Nucleus accumbens (tissue), 56 donors: ENCODE data around the gene SUSD4.
A peak's percentile ranks its signal among the peaks of the same experiment; 100 is the strongest.

Experiments used
- DNase-seq, 56 donors: peaks; one replicate each; lab custom pipeline; 2025; lab: John Stamatoyannopoulos, UW

Gene SUSD4

GRCh38 chr1:223234170-223234514, 129.8 kb downstream of the SUSD4 start:
- no peak for DNase-seq

- DNase-seq: peak in 20 of 56 donors; percentile 8 to 61 (median 30)
These were observed 130.4 kb downstream of the SUSD4 start for GRCh38 chr1:223233410-223234169.

DNA sequence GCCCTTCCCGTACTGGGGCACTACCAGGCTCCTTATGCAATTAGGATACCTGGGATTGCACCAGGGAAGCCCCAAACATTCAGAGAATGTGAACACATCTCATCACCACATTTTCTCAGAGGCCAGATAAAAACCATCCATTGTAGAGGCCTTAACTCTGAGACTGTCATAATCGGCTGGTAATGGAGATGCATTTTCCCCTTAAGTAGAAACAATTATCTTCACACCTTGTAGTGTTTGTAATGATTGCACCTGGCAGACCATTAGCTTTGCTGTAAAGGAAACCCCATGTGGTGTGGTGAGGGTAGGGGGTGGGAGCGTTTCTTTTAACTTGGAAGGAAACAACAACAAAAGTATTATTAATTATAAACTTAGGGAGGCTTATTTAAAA, 131.0 kb downstream of the SUSD4 start:
- no peak for DNase-seq

DNA sequence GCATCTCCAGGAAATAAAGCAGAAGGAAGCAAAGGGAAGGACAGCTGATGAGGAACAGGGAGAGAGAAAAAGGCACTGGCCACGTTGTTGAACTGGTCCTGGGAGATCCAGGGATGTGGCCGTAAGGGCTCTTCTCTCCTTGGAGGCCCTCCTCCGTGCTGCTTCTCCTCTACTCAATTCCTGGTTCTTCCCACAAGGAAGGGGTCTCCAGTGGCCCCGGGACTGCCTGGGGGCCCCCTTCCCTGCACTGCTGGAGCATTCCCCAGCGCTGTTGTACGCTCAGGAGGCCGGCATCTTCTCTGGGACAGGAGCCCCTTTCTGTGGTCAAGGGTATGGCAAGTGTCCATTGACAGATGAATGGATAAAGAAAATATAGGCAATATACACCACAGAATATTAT, 132.4 kb downstream of the SUSD4 start:
- DNase-seq: no peak

DNA sequence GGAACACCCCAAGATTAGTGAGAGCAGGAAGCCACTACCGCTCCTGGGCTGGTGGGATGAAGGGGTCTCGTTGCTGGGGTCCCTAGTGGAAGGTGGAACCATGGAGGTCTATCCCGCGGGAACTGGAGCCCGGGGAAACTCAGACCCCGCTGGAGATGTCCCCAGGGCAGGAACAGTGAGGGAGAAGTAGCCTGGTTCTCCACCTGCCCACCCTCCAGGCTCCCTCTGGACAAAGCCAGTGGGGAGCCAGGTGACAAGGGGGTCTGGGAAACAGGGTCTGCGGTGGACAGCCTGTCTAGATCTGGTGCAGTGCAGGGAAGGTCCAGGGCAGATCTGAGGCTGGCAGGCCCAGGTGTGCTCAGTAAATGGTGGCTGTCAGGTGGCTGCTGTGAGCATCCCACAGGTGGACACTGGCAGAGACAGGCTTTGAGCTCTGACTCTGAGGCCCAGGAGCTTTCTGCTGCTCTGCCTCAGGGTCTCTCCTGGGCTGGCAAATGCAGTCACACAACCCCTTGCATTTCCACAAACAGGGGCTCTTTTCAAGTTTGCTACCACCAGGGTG, 132.9 kb downstream of the SUSD4 start:
- no peak for DNase-seq

DNA sequence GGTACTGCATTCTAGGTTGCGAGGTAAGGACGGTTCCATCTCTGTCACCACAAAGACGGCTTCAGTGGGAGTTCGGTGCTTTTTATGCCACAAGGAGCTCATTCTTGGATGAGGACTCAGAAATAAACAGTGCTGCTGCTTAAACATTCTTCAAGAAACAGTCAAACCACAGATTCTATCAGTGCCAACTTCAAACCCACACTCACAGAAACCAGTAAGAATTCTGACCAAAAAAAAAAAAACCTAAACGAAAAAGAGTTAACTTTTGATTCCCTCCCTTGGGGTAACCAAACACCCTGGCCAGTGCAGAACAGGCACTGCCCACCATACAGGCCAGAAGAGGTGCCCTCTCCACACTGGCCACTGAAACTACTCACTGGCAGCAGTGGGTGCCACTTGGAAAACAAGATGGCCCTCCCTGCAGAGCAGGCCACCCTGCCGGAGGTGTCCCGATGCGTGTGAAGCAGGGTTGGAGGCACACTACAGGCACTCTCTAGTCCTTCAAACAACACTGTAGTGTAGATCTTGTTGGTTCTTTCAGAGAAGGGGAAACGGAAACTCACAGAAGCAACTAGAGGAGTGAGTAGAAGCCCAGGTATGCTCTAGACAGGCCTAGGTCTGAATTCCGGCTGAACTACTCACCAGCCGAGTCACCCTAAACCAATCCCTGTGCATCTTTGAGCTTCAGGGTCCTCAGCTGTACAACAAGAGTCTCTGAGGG, 133.7 kb downstream of the SUSD4 start:
- no peak for DNase-seq

- no peak for DNase-seq
These were observed 134.2 kb downstream of the SUSD4 start for GRCh38 chr1:223229756-223230155.

DNA sequence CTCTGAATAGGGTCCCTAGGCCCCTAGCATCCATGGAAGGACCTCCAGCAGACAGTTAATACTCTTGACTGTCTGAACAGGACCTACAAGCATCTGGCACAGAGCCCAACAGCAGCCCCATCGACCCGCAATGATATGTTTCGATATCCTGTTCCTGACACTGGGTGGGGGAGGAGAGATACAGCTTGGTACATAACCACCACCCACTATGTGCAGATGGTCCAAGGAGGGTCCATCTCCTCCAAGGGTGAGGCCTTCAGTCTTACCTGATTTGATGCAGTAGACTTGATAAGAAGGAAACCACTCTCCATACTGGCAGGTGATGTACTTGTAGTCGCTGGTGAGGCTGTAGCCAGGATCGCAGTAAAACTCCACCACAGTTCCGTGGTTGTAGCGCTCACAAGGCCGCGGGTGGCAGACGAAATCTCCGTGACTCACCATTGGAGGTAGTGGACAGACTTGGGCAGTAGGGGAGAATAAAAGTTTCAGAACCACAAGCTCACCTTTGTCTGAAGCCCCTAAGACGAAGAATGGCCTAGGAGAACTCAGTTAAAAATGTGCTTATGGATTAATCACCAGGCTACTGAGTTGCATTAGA, 134.9 kb downstream of the SUSD4 start:
- DNase-seq: no peak

DNA sequence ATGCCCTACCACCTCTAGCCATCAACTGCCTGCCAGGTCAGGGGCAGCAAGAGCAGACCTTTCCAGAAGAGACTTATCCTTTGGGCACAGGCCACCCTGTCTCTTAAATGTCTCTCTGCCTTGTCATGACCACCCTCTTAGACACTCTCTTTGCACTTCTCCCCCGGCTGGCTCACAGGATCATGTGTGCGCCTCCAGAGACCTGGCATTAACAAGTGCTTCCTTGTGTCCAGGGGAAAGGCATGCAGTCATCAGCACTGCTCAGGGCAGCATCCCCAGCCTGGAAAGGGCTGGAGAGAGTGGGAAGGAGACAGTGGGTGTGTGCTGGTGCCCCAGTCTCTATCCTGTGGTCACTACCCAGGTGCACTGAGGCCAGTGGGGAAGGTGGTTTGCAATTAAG, 135.8 kb downstream of the SUSD4 start:
- DNase-seq: no peak

GRCh38 chr1:223227486-223228196, 136.3 kb downstream of the SUSD4 start:
- DNase-seq: no peak

DNA sequence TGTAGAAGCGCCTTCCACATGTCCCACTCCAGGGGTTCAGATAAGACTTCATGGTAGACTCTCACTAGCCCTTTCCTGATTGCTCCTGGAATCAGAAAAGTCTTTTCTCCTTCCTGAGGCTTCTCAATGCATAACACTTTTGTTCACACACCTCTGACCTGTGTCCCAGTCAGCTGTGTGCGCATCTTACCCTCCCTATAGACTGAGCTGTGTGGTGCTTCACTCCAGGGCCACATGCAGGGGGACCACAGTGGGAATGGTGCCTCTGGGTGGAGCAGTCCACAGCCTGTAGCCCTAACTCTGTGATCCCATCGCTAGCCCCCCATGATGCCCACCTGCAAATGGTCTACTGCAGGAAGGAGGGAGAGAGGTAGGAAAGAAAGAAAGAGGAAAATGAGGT, 136.9 kb downstream of the SUSD4 start:
- no peak for DNase-seq

- DNase-seq: no peak
These were observed 137.7 kb downstream of the SUSD4 start for GRCh38 chr1:223226271-223226670.

DNA sequence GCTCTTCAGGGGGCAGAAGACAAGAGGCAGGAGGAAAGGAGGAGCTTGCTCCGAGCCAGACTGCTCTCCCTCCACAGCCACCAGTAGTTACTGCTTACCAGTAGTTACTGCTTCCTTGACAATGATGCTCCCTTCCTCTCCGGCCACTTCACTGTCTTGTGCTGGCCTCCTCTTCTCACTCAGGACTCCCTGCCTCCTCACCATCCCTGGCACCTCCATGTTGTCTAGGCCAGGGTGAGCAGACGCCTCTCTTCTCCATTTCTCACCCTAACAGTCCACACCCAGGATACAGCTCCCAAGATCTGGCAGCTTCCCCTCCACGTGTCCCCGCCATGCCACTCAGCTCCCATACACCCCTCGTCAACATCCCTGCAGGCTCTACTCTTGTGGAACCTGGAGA, 138.5 kb downstream of the SUSD4 start:
- DNase-seq: no peak

GRCh38 chr1:223225061-223225460, 138.9 kb downstream of the SUSD4 start:
- no peak for DNase-seq

GRCh38 chr1:223224465-223224864, 139.5 kb downstream of the SUSD4 start:
- DNase-seq: no peak

DNA sequence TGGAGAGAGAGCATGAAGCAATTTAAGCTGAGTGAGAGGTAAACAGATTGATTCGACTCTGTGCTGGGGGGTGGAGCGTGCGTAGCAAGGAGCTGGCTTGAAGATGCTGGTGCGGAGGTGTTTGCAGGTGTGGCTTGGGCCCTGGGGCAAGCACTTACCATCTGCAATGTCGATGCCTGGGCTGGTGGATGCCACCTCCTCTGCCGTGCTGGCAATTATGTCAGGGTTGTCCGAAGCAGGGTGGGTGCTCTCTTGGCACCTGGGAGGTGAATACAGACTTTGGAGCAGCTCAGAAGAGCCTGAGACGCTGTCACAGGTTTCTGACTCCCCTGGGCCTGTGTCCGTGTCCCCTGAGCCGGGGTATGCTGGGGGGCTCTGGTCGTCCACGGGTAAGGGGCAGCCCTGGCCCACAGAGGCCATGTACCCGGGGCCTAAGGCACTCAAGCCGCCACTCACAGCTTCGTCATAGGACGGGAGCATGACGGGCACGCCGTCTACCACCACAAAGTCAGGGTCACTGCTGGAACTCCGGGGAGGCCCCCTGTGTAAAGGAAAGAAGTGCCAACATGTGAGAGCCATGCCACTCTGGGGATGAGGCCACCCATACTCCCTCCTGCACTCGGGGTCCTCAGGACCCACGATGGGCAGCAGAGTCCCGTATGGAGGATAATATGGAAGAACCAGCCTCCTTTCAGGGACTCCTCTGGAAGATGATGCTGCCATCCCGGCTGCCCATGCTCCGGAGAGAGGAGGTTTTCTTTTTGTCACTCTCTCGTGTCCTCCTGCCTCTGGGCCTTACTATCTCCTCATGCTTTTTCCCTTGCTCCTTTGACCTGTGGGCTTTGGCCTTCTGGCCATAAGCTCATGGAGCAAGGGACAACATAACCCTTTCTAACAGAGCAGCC, 140.6 kb downstream of the SUSD4 start:
- DNase-seq: no peak

DNA sequence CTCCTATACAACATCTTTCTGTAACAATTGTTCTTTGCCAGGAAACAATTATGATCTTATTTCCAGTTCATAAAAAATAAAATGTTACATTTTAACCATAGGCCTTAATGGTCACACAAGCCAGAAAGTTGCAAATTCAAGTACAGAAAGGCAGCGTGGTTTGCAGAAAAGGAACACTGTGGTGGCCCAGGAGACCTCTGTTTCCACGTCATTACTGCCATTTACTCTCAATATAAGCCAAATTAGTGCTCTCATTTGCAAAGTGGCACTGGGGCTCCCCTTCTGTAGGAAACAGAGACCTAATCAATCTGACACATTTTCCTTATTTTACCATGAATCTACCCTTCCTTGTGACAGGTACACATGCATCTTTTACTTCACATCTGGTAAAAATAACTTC, 141.6 kb downstream of the SUSD4 start:
- DNase-seq: no peak

GRCh38 chr1:223221686-223222085, 142.3 kb downstream of the SUSD4 start:
- no peak for DNase-seq

DNA sequence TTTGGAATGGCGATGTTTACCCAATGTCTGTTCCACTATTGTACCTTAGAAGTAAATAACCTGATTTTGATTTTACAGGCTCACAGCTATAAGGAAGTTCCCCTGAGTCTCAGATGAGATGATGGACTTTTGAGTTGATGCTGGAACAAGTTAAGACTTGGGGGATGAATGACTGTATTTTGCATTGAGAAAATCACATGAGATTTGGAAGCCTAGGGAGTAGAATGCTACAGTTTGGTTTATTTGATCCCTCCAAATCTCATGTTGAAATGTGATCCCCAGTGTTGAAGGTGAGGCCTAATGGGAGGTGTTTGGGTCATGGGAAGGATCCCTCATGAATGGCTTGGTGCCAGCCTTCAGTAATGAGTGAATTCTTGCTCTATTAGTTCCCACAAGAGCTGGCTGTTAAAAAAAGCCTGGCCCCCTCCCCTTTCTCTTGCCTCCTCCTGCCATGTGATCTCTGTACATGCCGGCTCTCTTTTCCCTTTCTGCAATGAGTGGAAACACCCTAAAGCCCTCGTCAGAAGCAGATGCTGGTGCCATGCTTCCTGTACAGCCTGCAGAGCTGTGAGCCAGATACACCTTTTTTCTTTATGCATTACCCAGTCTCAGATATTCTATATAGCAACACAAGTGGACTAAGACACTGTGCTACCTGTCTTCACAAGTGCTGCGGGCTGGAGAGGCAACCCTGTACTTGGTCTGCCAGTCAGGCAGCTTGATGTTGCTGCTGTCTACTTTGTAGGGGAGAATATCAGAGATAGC, 143.9 kb downstream of the SUSD4 start:
- DNase-seq: no peak
